SHP77 (cell line): ENCODE results near the gene SH3RF2.
"Not testable (repeated sequence)": the region's sequence is repeated elsewhere in the genome, so short reads cannot be mapped to it uniquely, and the experiment has no call there.

Experiments used
- DNase-seq, 2 experiments: peaks; one replicate each; lab custom pipeline; 2025; lab: John Stamatoyannopoulos, UW

SH3RF2 gene

DNA sequence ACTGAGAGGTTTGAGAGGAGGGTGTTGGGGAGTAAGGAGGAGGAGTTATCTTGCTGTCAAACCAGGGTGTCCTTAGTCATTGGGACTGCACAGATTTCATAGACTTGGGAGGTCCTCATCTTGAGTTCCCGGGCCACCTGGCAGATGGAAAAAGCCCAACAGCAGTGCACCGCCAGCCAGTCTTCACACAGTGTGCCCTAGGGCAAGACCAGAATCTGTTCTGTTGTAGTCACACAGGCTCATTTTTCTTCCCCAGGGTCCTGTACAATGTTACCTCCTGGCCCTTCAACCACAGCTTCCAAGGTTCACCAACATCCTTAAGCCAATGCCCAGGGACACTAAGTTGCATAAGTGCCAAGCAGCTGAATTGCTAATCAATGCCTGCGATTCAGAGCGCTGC lies 148.0 kb downstream of the SH3RF2 start:
- DNase-seq = no peak

DNA sequence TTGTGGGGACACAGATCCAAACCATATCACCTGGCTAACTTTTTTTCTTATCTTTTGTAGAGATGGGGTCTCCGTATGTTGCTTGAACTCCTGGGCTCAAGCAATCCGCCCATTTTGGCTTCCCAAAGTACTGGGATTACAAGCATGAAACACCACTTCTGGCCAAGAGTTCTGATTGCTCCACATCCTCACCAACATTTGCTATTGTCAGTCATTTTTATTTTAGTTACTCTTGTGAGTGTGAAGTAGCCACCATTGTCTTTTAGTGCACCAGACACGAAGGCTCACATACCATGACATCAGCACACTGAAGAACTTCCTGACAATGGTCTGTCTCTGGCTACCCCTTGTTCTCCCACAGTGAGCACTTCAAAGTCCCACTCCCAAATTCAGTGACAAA lies 151.7 kb downstream of the SH3RF2 start:
- DNase-seq = no peak

DNA sequence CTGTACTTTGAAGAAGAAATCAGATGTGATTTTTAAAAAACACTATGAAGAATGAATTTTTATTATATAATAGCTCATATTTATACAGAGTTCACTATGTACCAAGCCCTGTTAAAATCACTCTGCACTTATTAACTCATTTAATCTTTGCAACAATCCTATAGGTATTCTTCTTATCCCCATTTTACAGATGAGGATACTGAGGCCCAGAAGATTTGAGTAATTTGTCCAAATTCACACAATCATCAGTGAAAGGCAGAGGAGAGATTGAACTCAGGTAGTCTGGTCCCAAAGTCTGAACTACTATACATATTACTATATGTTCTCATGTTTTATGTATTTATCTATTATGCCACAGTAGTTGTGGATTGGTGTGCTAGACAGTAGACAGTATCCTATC lies 152.9 kb downstream of the SH3RF2 start:
- no peak for DNase-seq

DNA sequence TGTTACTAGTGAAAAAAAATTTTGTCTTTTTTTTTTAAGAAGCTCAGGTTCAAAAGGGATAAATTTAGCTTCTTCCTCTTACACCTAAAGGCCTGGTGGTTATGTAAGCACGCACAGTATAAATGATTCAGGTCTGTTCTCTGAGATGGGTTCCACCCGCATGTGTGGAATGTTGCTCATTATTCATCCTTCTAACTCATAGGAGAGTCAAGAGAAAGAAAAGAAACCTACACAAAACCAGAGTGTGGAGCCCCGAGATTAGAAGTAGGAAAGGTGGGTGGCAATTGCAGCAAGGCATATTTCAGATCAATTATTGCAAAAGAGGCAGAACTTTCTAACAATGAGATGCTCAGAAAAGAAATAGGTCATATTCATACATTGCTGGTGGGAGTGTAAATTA lies 155.5 kb downstream of the SH3RF2 start:
- no peak for DNase-seq

DNA sequence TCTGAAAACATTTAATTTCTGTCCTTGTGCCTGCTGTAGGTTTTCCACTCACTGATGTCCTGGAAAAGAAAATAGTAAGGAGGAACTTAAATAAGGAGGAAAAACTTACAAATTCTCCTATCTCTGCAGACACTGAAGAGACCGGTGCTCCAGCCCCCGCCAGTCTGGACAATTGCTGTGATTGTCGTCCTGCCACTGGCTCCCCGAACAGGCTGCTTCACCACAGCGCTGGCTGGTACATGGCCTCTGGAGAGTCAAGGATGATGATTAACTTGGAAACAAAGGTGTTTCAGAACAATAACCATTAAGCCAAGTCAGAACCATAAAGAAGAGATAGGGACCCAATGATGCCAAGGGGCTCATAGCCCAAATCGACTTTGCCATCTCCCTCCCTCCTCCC lies 161.7 kb downstream of the SH3RF2 start:
- DNase-seq = no peak

DNA sequence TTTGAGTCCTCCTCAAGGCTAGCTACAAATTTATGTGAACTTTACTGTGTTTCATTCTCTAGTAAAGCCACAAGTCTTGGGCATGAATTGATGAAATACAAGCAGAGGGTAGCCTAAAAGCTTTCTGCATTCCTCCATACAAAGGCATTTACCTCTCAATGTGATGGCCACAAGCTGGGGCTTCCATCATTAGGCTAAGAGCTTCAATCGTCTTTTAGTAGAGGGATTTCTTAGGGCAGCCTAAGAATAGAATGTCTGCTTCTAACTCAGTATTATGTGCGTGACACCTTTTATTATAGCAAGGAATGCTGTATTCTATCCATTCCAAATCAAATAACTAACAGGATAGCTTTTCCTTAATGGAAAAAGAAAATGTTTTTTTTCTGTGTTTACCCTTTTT lies 165.3 kb downstream of the SH3RF2 start:
- DNase-seq = no peak

DNA sequence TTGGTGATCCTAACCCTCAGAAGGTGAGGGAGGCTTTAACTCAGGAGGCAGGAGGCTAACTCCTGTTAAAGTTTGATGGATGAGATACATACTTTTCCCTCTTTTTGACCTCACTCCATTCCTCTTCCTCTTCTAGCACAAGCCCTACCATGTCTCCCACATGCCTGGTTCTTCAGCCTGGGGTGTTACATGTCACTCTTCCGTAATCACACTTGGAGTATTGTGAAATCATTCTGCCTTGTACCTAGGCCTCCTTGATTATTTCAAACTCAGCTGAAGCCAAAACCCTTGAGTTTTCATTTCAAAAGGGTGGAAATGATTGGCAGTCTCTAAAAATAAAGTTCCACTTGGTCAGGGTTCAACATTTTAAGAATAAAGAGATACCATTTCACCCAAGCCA lies 167.2 kb downstream of the SH3RF2 start:
- no peak for DNase-seq

DNA sequence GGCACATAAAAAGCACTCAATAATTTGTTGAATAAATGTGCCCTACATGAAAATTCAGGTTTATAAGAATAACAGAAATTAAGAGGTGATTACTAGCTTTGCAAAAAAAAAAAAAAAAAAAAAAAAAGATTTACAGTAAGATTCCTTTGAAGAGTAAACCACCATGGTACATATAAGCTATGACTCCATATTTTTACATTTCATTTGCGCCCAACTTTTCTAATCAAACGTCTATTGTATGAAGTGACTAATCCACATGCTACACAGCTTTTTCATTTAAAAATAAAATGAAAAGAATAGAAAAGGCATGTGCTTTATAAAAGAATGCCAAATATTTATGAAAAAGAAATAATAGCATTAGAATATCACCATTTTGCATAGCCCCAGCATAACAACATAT lies 169.1 kb downstream of the SH3RF2 start, which contains the start of gene PLAC8L1:
Gene PLAC8L1 (minus strand): TSS at position 101 of the 400 bp plus-strand sequence. CDS start 1,266 bp downstream, outside the sequence.
- no peak for DNase-seq

DNA sequence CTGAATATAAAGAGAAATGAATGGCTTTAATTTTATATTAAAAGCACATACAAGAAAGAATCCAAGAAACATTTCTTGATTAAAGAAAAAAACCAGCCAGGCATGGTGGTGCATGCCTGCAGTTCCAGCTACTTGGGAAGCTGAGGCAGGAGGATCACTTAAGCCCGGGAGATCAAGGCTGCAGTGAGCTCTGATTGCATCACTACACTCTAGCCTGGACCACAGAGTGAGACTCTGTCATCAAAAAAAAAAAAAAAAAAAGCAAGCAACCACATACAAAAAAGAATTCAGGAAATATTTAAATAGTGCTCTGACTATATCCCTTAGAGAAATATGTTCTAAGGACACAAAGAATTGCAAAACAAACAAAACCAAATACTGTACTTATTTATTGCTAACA lies 171.5 kb downstream of the SH3RF2 start:
- no peak for DNase-seq

DNA sequence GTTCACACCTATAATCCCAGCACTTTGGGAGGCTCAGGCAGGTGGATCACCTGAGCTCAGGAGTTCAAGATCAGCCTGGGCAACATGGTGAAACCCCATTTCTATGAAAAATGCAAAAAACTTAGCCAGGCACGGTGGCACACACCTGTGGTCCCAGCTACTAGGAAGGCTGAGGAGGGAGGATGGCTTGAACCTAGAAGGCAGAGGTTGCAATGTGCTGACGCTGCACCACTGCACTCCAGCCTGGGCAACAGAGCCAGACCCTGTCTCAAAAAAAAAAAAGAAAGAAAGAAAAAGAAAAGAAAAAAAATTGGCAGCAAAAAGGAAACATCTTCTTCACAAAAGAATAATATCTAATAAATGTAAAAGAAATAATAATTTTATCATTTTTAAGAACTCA lies 172.5 kb downstream of the SH3RF2 start:
- DNase-seq = not testable (repeated sequence)

DNA sequence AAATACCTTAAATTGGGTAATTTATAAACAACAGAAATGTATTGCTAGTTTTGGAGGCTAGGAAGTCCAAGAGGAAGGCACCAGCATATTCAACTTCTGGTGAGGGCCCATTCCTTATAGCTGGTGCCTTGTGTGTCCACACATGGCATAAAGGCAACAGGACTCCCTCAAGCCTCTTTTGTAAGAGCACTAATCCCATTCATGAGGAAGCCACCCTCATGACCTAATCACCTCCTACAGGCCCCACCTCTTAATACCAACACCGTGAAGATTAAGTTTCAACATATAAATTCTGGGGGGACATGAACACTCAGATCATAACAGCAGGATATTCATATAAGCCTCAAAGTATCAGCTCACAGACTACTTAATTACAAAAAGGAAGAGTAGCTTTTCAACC lies 173.0 kb downstream of the SH3RF2 start:
- no peak for DNase-seq

DNA sequence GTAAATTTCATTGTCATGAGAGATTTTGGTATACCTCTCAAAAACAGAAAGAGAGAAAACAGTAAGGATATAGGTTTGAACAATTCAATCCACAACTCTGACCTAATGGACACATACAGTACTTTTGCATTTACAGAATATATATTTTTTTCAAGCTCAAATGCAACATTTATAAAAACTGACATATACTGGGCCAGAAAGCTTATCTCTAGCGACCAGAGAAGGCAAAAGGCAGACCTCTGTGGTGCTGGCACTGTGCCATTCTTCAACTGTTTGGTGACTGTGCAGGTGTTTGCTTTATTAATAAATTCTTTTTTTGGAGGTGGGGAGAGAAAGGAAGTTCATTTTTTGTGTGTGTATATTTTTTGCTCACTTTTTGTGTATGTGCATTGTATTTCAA lies 175.0 kb downstream of the SH3RF2 start:
- no peak for DNase-seq

DNA sequence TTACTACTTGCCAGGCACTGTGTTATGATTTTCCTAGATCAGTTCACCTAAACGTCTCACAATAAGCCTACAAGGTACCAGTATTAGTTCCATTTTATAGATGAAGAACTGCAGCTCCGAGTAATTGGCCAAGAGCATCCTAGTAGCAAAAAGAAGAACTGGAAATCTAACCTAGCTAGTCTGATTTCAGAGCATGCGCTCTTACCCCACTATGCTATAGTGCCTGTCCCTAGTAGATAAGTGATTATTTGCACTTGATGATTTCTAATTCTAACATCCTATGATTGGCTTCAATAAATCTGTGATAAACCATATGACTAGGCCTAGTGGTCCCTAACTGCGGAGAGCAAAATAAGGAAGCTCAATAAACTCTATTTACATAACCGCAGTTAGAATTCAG lies 176.1 kb downstream of the SH3RF2 start:
- DNase-seq = no peak
